B cell (primary cell): ENCODE measurements around the gene SAMD4B. TPM values are rescaled to one million over a fixed set of nuclear protein-coding genes. Genes with fewer than 3 reads are reported as not detected.

Source experiments
- ATAC-seq: fragments of 200-7000 bp; cut with Tn5 transposase; one replicate; pipeline ENCODE4 v1.10.0; 2021; ENCODE audit warnings: low read depth, mild to moderate bottlenecking, moderate number of reproducible peaks, moderate library complexity
- CTCF ChIA-PET: fragments of 350-600 bp; sonication (Branson Sonifier 250); formaldehyde crosslinking; loops from one replicate; lab custom pipeline; 2021; ENCODE audit warnings: antibody characterized with exemption, inconsistent platforms; lab: Charles Lee
- POLR2A ChIA-PET: fragments of 350-600 bp; sonication (Branson Sonifier 250); formaldehyde crosslinking; loops from one replicate; lab custom pipeline; 2021; ENCODE audit warnings: antibody characterized with exemption; lab: Charles Lee
- DNase-seq: peaks from one replicate; pipeline ENCODE4 v3.0.0; 2013
- H2AFZ ChIP-seq: 2 replicates; pipeline ENCODE4 v1.6.1; 2012; ENCODE audit warnings: mild to moderate bottlenecking, low read depth, low read length; ENCODE audit not compliant: insufficient read depth, poor library complexity, severe bottlenecking
- H3K27ac ChIP-seq, 2 donors: 1 replicate in 1 of 2; 2 replicates in 1 of 2; pipeline ENCODE4 v1.5.1; 2012 to 2013; ENCODE audit warnings: low read length in 2 of 2, mild to moderate bottlenecking in 2 of 2, moderate library complexity in 1 of 2
- H3K27me3 ChIP-seq, 4 experiments: fragments of 200-600 bp in 1 of 4; sonication (generic) in 1 of 4; replicated peaks in 1 of 4; 1 replicate in 2 of 4; 2 replicates in 2 of 4; pipeline versions ENCODE4 v1.6.1 to v1.7.0; 2013 to 2016; ENCODE audit warnings: low read length in 3 of 4, mild to moderate bottlenecking in 2 of 4, mixed read lengths in 1 of 4, moderate library complexity in 1 of 4; ENCODE audit not compliant: insufficient read depth in 4 of 4, control insufficient read depth in 3 of 4; ENCODE audit errors: control extremely low read depth in 1 of 4
- H3K36me3 ChIP-seq, 2 experiments: replicated peaks in 1 of 2; 1 replicate in 1 of 2; 2 replicates in 1 of 2; pipeline versions ENCODE4 v1.6.1 to v1.7.1; 2013; ENCODE audit warnings: low read length in 1 of 2; ENCODE audit not compliant: insufficient read depth in 2 of 2, control insufficient read depth in 1 of 2; ENCODE audit errors: control extremely low read depth in 1 of 2, extremely low read depth in 1 of 2
- H3K4me1 ChIP-seq, 2 donors: fragments of 200-600 bp in 1 of 2; sonication (generic) in 1 of 2; 1 replicate in 1 of 2; 2 replicates in 1 of 2; pipeline versions ENCODE4 v1.5.1 to v1.6.1; 2013 to 2017; ENCODE audit warnings: low read length in 2 of 2; ENCODE audit not compliant: control insufficient read depth in 2 of 2, insufficient read depth in 2 of 2
- H3K4me2 ChIP-seq: replicated peaks from 2 replicates; pipeline ENCODE3; 2012; ENCODE audit warnings: mild to moderate bottlenecking, low read depth, low read length; ENCODE audit not compliant: poor library complexity, severe bottlenecking
- H3K4me3 ChIP-seq, 5 experiments: fragments of 200-600 bp in 1 of 5; sonication (generic) in 1 of 5; 1 replicate in 3 of 5; 2 replicates in 2 of 5; pipeline versions ENCODE4 v1.5.1 to v1.7.0; 2011 to 2016; ENCODE audit warnings: low read length in 4 of 5, mild to moderate bottlenecking in 4 of 5, low read depth in 2 of 5, control low read depth in 1 of 5, moderate library complexity in 1 of 5; ENCODE audit not compliant: insufficient read depth in 1 of 5; ENCODE audit errors: control extremely low read depth in 1 of 5, extremely low read depth in 1 of 5
- H3K79me2 ChIP-seq: fragments of 200-600 bp; sonication (generic); one replicate; pipeline ENCODE4 v1.6.0; 2016; ENCODE audit warnings: low read length; ENCODE audit not compliant: control insufficient read depth, insufficient read depth
- H3K9ac ChIP-seq: fragments of 200-600 bp; sonication (generic); 2 replicates; pipeline ENCODE4 v1.6.1; 2017; ENCODE audit warnings: mild to moderate bottlenecking, low read length, moderate library complexity
- H3K9me3 ChIP-seq, 3 donors: one replicate each; pipeline versions ENCODE4 v1.6.1 to v1.7.1; 2013; ENCODE audit warnings: low read length in 2 of 3; ENCODE audit not compliant: control insufficient read depth in 2 of 3, insufficient read depth in 1 of 3; ENCODE audit errors: control extremely low read depth in 1 of 3
- H4K20me1 ChIP-seq: 2 replicates; pipeline ENCODE4 v1.6.0; 2012; ENCODE audit warnings: mild to moderate bottlenecking, low read length; ENCODE audit not compliant: insufficient read depth, control insufficient read depth, poor library complexity, severe bottlenecking
- H3K27ac Mint-ChIP-seq: one replicate; pipeline ENCODE4 v1.8.0; 2021; ENCODE audit warnings: mixed read lengths
- H3K27me3 Mint-ChIP-seq: one replicate; pipeline ENCODE4 v1.8.0; 2021; ENCODE audit warnings: mixed read lengths
- H3K4me1 Mint-ChIP-seq: one replicate; pipeline ENCODE4 v1.8.0; 2021; ENCODE audit warnings: mixed read lengths
- H3K4me3 Mint-ChIP-seq: one replicate; pipeline ENCODE4 v1.8.0; 2021; ENCODE audit warnings: mixed read lengths
- H3K9me3 Mint-ChIP-seq: one replicate; pipeline ENCODE4 v1.8.0; 2022; ENCODE audit warnings: mixed read lengths; ENCODE audit not compliant: insufficient read depth
- EZH2 ChIP-seq: IDR thresholded peaks from 2 replicates; pipeline ENCODE4 v1.6.1; 2012; ENCODE audit warnings: borderline replicate concordance, low read depth, mild to moderate bottlenecking, moderate library complexity, low read length; ENCODE audit not compliant: insufficient read depth, poor library complexity, severe bottlenecking
- WGBS: methylation state at CpG from one replicate; pipeline ENCODE4 v1.1.5; 2013; ENCODE audit warnings: missing lambda C conversion rate; ENCODE audit not compliant: insufficient coverage; 5-methylcytosine and 5-hydroxymethylcytosine counted together
- intact Hi-C: fragments of 100-400 bp; cut with micrococcal nuclease; formaldehyde crosslinking; loops from one replicate; pipeline ENCODE4 v1.10.0; 2022
- polyA plus RNA-seq: library from polyadenylated mRNA; depleted of rRNA; stranded (reverse); fragments of >200 nt; gene quantifications from 2 replicates; pipeline ENCODE4 v1.2.3, GENCODE V29; 2012
- total RNA-seq, 2 donors: library from RNA; stranded (reverse); fragments of 120-200 nt in 1 of 2; gene quantifications; 1 replicate in 1 of 2; 2 replicates in 1 of 2; pipeline versions ENCODE4 v1.2.3 to v1.2.4, GENCODE V29; 2013 to 2022
- TF ChIP-seq, protein P1 (sequence below): fragments of 200-600 bp; IDR thresholded peaks from one replicate; pipeline ENCODE4 v1.8.0; 2022; ENCODE audit warnings: antibody characterized with exemption, mild to moderate bottlenecking

The SAMD4B gene
- total and polyA plus RNA-seq, 2 donors (not counting 1 experiment from before 2014, with no cell fraction given), result 87.3 to 90.0 TPM

DNA sequence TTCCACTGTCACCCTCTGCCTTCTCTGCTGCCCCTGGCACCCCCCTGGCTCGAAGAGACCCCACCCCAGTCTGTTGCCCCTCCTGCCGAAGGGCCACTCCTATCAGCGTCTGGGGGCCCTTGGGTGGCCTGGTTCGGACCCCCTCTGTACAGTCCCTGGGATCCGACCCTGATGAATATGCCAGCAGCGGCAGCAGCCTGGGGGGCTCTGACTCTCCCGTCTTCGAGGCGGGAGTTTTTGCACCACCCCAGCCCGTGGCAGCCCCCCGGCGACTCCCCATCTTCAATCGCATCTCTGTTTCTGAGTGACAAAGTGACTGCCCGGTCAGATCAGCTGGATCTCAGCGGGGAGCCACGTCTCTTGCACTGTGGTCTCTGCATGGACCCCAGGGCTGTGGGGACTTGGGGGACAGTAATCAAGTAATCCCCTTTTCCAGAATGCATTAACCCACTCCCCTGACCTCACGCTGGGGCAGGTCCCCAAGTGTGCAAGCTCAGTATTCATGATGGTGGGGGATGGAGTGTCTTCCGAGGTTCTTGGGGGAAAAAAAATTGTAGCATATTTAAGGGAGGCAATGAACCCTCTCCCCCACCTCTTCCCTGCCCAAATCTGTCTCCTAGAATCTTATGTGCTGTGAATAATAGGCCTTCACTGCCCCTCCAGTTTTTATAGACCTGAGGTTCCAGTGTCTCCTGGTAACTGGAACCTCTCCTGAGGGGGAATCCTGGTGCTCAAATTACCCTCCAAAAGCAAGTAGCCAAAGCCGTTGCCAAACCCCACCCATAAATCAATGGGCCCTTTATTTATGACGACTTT lies 66.4 kb downstream of the SAMD4B start:
- H3K4me3 ChIP-seq, result peak overlapping the region; percentile 87 to 99 (median 95)
- 27% methylated on average over 7 of the region's 20 CpGs for WGBS
- H4K20me1 ChIP-seq, result peaks cover 28% of the 10 kb centered on the region
- no peaks in the 10 kb centered on the region for H3K27me3 ChIP-seq
- H2AFZ ChIP-seq, result no peak overlapping the region
- TF ChIP-seq EZH2, result no peak
- TF ChIP-seq, protein P1, sequence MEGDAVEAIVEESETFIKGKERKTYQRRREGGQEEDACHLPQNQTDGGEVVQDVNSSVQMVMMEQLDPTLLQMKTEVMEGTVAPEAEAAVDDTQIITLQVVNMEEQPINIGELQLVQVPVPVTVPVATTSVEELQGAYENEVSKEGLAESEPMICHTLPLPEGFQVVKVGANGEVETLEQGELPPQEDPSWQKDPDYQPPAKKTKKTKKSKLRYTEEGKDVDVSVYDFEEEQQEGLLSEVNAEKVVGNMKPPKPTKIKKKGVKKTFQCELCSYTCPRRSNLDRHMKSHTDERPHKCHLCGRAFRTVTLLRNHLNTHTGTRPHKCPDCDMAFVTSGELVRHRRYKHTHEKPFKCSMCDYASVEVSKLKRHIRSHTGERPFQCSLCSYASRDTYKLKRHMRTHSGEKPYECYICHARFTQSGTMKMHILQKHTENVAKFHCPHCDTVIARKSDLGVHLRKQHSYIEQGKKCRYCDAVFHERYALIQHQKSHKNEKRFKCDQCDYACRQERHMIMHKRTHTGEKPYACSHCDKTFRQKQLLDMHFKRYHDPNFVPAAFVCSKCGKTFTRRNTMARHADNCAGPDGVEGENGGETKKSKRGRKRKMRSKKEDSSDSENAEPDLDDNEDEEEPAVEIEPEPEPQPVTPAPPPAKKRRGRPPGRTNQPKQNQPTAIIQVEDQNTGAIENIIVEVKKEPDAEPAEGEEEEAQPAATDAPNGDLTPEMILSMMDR, result no peak
- POLR2A ChIA-PET, result interaction anchor here (1.2 to 8.8 kb wide), 5 partner anchors 8 to 27 kb away, joined by 11 to 69 read pairs (median 17); partner anchors contain the start of genes MED29, PAF1 and RPS16
- intact Hi-C loops, result loop anchor here (10.0 kb wide), 1 partner anchor 544 kb away; no protein-coding TSS in a partner anchor
- peaks cover 57% of the 10 kb centered on the region for H3K79me2 ChIP-seq
- H3K9ac ChIP-seq, result peak overlapping the region; percentile 99
- CTCF ChIA-PET, result interaction anchor here (0.9 to 2.9 kb wide), 3 partner anchors 9 to 17 kb away, joined by 3 to 42 read pairs (median 12); partner anchors contain the start of genes MED29 and PAF1
- peak overlapping the region; percentile 100 for H3K4me2 ChIP-seq
- Mint-ChIP-seq H3K4me3 (peak overlapping the region; percentile 94), H3K27ac (peak overlapping the region; percentile 97), H3K4me1 (peaks cover 56% of the 10 kb centered on the region), H3K9me3 (no peaks in the 10 kb centered on the region), H3K27me3 (no peaks in the 10 kb centered on the region)
- no peaks in the 10 kb centered on the region for H3K9me3 ChIP-seq
- peak overlapping the region; percentile 100 for H3K27ac ChIP-seq
- H3K36me3 ChIP-seq, result peaks cover 0 to 24% of the 10 kb centered on the region in 2 experiments
- H3K4me1 ChIP-seq, result peaks cover 36 to 56% of the 10 kb centered on the region in 2 donors
- DNase-seq, result peak; percentile 67
- ATAC-seq, result no peak
